Endothelial cell of hepatic sinusoid (primary cell): ENCODE measurements around the gene MBD3.
"Not testable (repeated sequence)": the region's sequence is repeated elsewhere in the genome, so short reads cannot be mapped to it uniquely, and the experiment has no call there.

ENCODE experiments used
- in situ Hi-C: cut with HindIII; loops from 2 replicates; pipeline ENCODE4 v1.10.0; 2017; ENCODE audit warnings: low sequenced_read_pairs

MBD3 gene

GRCh38 chr19:1592755-1593500, at the start of gene MBD3:
MBD3 (minus strand) TSS chr19:1592865; CDS start chr19:1592631, 234 bp downstream.
- in situ Hi-C loops = no loop called here

GRCh38 chr19:1640893-1641448, 48.3 kb upstream of the MBD3 start:
- in situ Hi-C loops = not testable (repeated sequence)

GRCh38 chr19:1636325-1637236, 43.9 kb upstream of the MBD3 start:
- in situ Hi-C loops = no loop called here

GRCh38 chr19:1634938-1635243, 42.2 kb upstream of the MBD3 start:
- in situ Hi-C loops = no loop called here

- in situ Hi-C loops = no loop called here
These were observed 41.7 kb upstream of the MBD3 start for GRCh38 chr19:1634242-1634937.

- in situ Hi-C loops = no loop called here
These were observed 40.7 kb upstream of the MBD3 start for GRCh38 chr19:1633269-1633826.

- in situ Hi-C loops = no loop called here
These were observed 40.0 kb upstream of the MBD3 start for GRCh38 chr19:1632462-1633268.

- in situ Hi-C loops = no loop called here
These were observed 39.0 kb upstream of the MBD3 start for GRCh38 chr19:1631557-1632100.

- in situ Hi-C loops = no loop called here
These were observed 38.1 kb upstream of the MBD3 start for GRCh38 chr19:1630811-1631210.

GRCh38 chr19:1630012-1630411, 37.3 kb upstream of the MBD3 start:
- in situ Hi-C loops = no loop called here

GRCh38 chr19:1629256-1629808, 36.7 kb upstream of the MBD3 start:
- in situ Hi-C loops = no loop called here

- in situ Hi-C loops = no loop called here
These were observed 34.5 kb upstream of the MBD3 start for GRCh38 chr19:1627194-1627593.

- in situ Hi-C loops = no loop called here
These were observed 33.8 kb upstream of the MBD3 start for GRCh38 chr19:1626417-1627010.

- in situ Hi-C loops = no loop called here
These were observed 31.8 kb upstream of the MBD3 start for GRCh38 chr19:1624458-1624857.

GRCh38 chr19:1622541-1622940, 29.9 kb upstream of the MBD3 start:
- in situ Hi-C loops = no loop called here

GRCh38 chr19:1622007-1622406, 29.3 kb upstream of the MBD3 start:
- in situ Hi-C loops = no loop called here

- in situ Hi-C loops = no loop called here
These were observed 28.9 kb upstream of the MBD3 start for GRCh38 chr19:1621574-1621973.

- in situ Hi-C loops = no loop called here
These were observed 28.4 kb upstream of the MBD3 start for GRCh38 chr19:1621021-1621420.

GRCh38 chr19:1620502-1620901, 27.8 kb upstream of the MBD3 start:
- in situ Hi-C loops = no loop called here
